Right lobe of liver (tissue), 6 donors: ENCODE results near the gene PRKACA. TPM values are rescaled to one million over a fixed set of nuclear protein-coding genes. Genes with fewer than 3 reads are reported as not detected.
A peak's percentile ranks its signal among the peaks of the same experiment; 100 is the strongest.
"Not testable (repeated sequence)": the region's sequence is repeated elsewhere in the genome, so short reads cannot be mapped to it uniquely, and the experiment has no call there.

Experiments
- ATAC-seq, 4 donors: fragments of 200-7000 bp; cut with Tn5 transposase; one replicate each; pipeline ENCODE4 v1.9.1; 2020; ENCODE audit warnings: mild to moderate bottlenecking in 4 of 4, moderate library complexity in 4 of 4
- DNase-seq, 3 donors: peaks; one replicate each; pipeline ENCODE4 v3.0.0-alpha.2; 2020
- H3K27ac ChIP-seq, 3 donors: fragments of 200-600 bp; one replicate each; pipeline ENCODE4 v1.8.0; 2022
- H3K27me3 ChIP-seq, 2 donors: fragments of 200-600 bp; one replicate each; pipeline ENCODE4 v1.8.0; 2022
- H3K36me3 ChIP-seq, 4 donors: fragments of 200-600 bp; sonication (generic) in 1 of 4; one replicate each; pipeline versions ENCODE4 v1.5.1 to v1.8.0; 2017 to 2022; ENCODE audit warnings: control low read depth in 1 of 4
- H3K4me1 ChIP-seq, 4 donors: fragments of 200-600 bp; sonication (generic) in 1 of 4; one replicate each; pipeline versions ENCODE4 v1.5.1 to v1.8.0; 2017 to 2022; ENCODE audit warnings: control low read depth in 1 of 4
- H3K4me3 ChIP-seq, 3 donors: fragments of 200-600 bp; one replicate each; pipeline ENCODE4 v1.8.0; 2022
- H3K9me3 ChIP-seq, 4 donors: fragments of 200-600 bp; sonication (generic) in 1 of 4; one replicate each; pipeline versions ENCODE4 v1.5.1 to v1.8.0; 2017 to 2022; ENCODE audit warnings: control low read depth in 1 of 4
- POLR2A ChIP-seq: fragments of 450-650 bp; IDR thresholded peaks from one replicate; pipeline ENCODE4 v1.6.1; 2017; ENCODE audit warnings: antibody characterized with exemption, mild to moderate bottlenecking
- WGBS: methylation state at CpG from one replicate; pipeline ENCODE4 v1.1.6; 2018; ENCODE audit warnings: low coverage, low lambda C conversion rate; ENCODE audit not compliant: insufficient coverage; ENCODE audit errors: missing lambda C conversion rate; 5-methylcytosine and 5-hydroxymethylcytosine counted together
- intact Hi-C, 2 donors: fragments of 100-400 bp; cut with DNase I; formaldehyde crosslinking; loops; one replicate each; pipeline versions ENCODE4 v1.11.2 to v1.14.1; 2022
- total RNA-seq, 6 experiments: library from RNA; depleted of rRNA in 2 of 6; stranded (reverse); fragments of >200 nt in 2 of 6; fragmentation: NEBNext Ultra II Directional in 3 of 6; extraction: Animal tissue kit (Norgen Biotek cat#: 25700) in 3 of 6; gene quantifications; one replicate each; pipeline versions ENCODE4 v1.1.0 to v1.2.4, GENCODE V29; 2016 to 2023
- TF ChIP-seq, protein P1 (sequence below), 4 donors: fragments of 200-600 bp in 3 of 4; fragments of 450-650 bp in 1 of 4; IDR thresholded peaks; one replicate each; pipeline versions ENCODE4 v1.5.1 to v1.8.0; 2016 to 2022; ENCODE audit warnings: antibody characterized with exemption in 4 of 4, mild to moderate bottlenecking in 2 of 4
- donor health status: DM: no; HTN: yes; CAD: no.
- donor health status: DM: no; HTN: no; CAD: no.
- donor health status: DM: no; HTN: no; CAD: no.
- donor health status: DM: no; HTN: yes; CAD: no.
- donor health status: DM: no; HTN: yes; CAD: no.

The PRKACA gene
- total RNA-seq, 6 experiments from 2014 or later = 54.8 to 87.5 (median 63.1) TPM

DNA sequence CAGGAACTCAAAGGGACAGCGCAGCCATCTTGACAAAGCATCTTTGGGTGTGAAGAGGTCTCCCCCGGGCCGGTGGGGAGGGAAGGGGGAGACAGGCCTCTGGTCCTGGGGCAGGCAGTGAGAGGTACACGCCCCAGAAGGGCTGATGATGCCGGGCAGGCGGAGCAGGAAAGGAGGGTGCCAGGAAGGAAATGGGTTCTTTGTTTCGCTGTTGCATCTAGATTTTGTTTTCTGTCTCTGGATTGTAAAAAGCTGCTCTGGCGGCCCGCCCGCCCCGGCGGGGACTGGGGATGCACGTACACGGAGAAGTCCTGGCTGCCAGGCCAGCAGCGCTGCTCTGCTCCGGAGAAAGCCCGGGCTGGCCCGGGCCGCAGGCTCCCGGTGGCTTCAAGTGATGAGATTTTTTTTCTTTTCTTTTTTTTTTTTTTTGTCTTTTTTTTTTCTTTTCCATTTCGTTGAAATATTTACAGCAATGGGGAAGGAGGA lies 32.0 kb upstream of the PRKACA start:
- WGBS = 37% methylated on average over 16 of the region's 21 CpGs
- peak; percentile 52 to 70 (median 61) for ATAC-seq
- no peaks in the 10 kb centered on the region for H3K9me3 ChIP-seq
- H3K27me3 ChIP-seq = no peaks in the 10 kb centered on the region
- H3K27ac ChIP-seq = peak overlapping the region in 2 of 3 donors; percentile 33 to 38
- no peaks in the 10 kb centered on the region for H3K36me3 ChIP-seq
- TF ChIP-seq, protein P1, sequence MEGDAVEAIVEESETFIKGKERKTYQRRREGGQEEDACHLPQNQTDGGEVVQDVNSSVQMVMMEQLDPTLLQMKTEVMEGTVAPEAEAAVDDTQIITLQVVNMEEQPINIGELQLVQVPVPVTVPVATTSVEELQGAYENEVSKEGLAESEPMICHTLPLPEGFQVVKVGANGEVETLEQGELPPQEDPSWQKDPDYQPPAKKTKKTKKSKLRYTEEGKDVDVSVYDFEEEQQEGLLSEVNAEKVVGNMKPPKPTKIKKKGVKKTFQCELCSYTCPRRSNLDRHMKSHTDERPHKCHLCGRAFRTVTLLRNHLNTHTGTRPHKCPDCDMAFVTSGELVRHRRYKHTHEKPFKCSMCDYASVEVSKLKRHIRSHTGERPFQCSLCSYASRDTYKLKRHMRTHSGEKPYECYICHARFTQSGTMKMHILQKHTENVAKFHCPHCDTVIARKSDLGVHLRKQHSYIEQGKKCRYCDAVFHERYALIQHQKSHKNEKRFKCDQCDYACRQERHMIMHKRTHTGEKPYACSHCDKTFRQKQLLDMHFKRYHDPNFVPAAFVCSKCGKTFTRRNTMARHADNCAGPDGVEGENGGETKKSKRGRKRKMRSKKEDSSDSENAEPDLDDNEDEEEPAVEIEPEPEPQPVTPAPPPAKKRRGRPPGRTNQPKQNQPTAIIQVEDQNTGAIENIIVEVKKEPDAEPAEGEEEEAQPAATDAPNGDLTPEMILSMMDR (IDR thresholded peaks at IDR 0.05) = no peak
- TF ChIP-seq POLR2A = no peak
- intact Hi-C loops = no loop called here
- H3K4me1 ChIP-seq = no peaks in the 10 kb centered on the region
- DNase-seq = peak in 2 of 3 donors; percentile 65 to 67
- H3K4me3 ChIP-seq = no peak overlapping the region

DNA sequence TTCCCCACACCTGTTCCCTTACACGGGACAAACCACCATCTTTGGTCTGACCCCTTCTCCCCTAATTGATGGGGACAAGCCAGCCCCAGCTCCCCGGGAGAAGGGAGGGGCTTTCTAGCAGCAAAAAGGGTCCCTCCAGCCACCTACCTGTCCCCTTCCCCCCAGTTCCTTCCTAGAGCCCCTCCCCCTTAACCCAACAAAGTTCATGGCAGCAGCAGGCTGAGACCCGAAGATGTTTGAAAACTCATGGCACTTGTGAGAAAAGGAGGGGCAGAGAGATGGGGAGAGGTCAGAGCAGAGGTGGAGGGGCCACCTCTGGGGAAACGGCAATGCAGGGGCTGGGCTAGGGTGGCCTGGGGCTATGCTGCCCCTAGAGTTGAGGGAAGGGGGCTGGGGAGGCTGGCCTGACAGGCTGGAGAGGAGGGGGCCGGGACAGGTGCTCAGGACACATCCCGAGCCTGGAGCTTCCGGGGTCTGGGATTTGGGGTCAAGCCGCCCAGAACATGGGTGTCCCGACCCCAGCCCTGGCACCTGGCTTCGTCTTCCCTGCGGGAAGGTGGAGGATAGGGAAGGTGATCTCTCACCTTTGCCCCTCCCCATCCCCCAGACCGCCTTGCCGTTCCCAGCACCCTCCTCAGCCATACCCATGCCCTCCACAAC lies 31.3 kb upstream of the PRKACA start:
- Histone ChIP-seq H3K27me3 (no peaks in the 10 kb centered on the region), H3K36me3 (no peaks in the 10 kb centered on the region), H3K4me1 (no peaks in the 10 kb centered on the region), H3K9me3 (no peaks in the 10 kb centered on the region), H3K27ac (peak overlapping the region in 2 of 3 donors; percentile 33 to 38), H3K4me3 (no peak overlapping the region)
- no peak for TF ChIP-seq POLR2A
- TF ChIP-seq, protein P1 (IDR thresholded peaks at IDR 0.05) = no peak
- 54% methylated on average over 6 of the region's 13 CpGs for WGBS
- ATAC-seq = no peak
- intact Hi-C loops = no loop called here
- DNase-seq = no peak

DNA sequence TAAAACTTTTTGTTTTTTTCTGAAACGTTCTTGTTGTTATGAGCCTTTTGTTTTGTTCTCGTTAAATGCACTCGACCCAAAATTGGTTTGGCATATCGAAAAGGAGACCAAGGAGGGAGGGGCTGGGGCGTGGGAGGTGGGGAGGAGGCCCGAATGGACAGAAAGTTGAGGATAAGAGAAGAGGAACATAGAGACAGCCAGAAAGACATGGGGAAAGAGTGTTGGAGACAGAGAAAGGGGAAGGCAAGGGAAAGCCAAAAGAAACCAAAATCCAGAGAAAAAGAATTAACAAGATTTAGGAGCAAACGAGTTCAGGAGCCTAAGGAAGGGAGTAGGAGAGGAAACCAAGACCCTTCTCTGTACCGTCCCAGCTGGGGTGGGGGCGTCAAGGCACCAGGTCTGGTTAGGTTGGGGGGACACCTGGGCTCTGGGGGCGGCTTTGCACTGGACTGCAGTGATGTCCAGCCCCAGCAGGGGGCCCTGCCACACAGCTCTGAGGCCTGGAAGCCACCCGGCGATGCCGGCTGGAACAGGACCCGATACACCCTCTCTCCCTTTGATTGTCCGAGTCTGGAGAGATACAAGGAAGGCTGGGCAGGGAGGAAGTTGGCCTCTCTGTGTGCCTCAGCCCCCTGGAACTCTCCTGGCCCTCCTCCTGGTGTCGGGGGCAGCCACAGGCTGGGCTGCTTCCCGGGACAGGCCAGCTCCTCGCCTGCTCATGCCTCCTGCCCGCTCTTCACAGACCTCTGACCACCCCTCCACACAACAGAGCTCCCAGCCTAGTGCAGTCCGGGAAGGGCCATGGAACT lies 30.4 kb upstream of the PRKACA start:
- WGBS = 57% methylated on average over 8 of the region's 20 CpGs
- ATAC-seq = peak; percentile 73 to 85 (median 80)
- peak in 1 of 3 donors; percentile 59 for DNase-seq
- Histone ChIP-seq H3K27ac (no peak overlapping the region), H3K4me1 (no peaks in the 10 kb centered on the region), H3K36me3 (no peaks in the 10 kb centered on the region), H3K4me3 (no peak overlapping the region), H3K27me3 (no peaks in the 10 kb centered on the region), H3K9me3 (no peaks in the 10 kb centered on the region)
- TF ChIP-seq, protein P1 (IDR thresholded peaks at IDR 0.05) = peak; percentile 50 to 68 (median 56)
- no peak for TF ChIP-seq POLR2A
- intact Hi-C loops = no loop called here

DNA sequence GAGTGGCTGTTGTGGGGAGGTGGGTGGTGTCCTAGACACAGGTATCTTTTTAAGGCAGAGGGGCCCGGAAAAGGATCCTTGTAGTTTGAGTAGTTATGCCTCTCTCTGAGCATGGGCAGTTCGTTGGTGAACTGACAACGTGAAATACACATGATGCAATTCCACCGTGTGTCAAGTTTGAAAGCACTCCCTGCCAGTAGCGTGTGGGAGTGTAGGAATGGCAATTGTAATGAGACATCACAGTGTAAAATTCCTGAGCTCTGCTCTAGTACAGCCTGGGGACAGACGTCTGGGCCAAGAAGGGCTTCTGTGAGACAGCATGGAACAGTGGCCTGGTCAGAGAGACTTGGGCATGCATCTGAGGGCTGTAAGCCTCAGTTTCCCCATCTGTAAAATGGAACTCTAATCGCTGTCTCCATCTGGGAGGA lies 29.2 kb upstream of the PRKACA start:
- no peaks in the 10 kb centered on the region for H3K36me3 ChIP-seq
- ATAC-seq (no peak), DNase-seq (no peak)
- H3K27ac ChIP-seq = no peak overlapping the region
- no peaks in the 10 kb centered on the region for H3K27me3 ChIP-seq
- no peak for TF ChIP-seq POLR2A
- TF ChIP-seq, protein P1 (IDR thresholded peaks at IDR 0.05) = no peak
- H3K9me3 ChIP-seq = no peaks in the 10 kb centered on the region
- WGBS = 22% methylated on average over 4 of the region's 7 CpGs
- no peaks in the 10 kb centered on the region for H3K4me1 ChIP-seq
- intact Hi-C loops = no loop called here
- H3K4me3 ChIP-seq = no peak overlapping the region

DNA sequence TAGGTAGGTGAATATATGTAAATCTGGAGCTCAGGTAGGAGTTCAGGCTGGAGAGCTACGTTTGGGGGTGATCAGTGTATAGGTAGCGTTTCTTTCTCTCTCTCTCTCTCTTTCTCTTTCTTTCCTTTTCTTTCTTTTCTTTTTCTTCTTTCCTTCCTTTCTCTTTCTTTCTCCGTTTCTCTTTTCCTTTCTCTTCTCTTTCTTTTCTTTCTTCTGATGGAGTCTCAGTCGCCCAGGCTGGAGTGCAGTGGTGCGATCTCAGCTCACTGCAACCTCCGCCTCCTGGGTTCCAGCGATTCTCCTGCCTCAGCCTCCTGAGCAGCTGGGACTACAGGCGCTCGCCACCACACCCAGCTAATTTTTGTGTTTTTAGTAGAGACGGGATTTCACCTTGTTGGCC lies 28.6 kb upstream of the PRKACA start:
- intact Hi-C loops, H3K27ac ChIP-seq, H3K4me1 ChIP-seq, ATAC-seq, H3K4me3 ChIP-seq, H3K27me3 ChIP-seq, H3K36me3 ChIP-seq, DNase-seq, H3K9me3 ChIP-seq: not testable (repeated sequence)
- WGBS = 92% methylated on average over 10 of the region's 10 CpGs
